Midbrain (tissue), 1 donor: Measurements from ENCODE around the gene MEGF6.
A peak's percentile ranks its signal among the peaks of the same experiment; 100 is the strongest.
"Not testable (repeated sequence)": the region's sequence is repeated elsewhere in the genome, so short reads cannot be mapped to it uniquely, and the experiment has no call there.

Source experiments
- DNase-seq: peaks from one replicate; lab custom pipeline; 2025; lab: John Stamatoyannopoulos, UW

MEGF6 gene

GRCh38 chr1:3629561-3630160 is 18.4 kb upstream of the MEGF6 start:
- DNase-seq: no peak

GRCh38 chr1:3628445-3628844 is 17.1 kb upstream of the MEGF6 start:
- no peak for DNase-seq

- DNase-seq: no peak
Observed at GRCh38 chr1:3627515-3628253, 16.4 kb upstream of the MEGF6 start.

GRCh38 chr1:3626025-3626424 is 14.7 kb upstream of the MEGF6 start:
- DNase-seq: no peak

- DNase-seq: no peak
Observed at GRCh38 chr1:3625151-3625907, 14.0 kb upstream of the MEGF6 start.

- peak; percentile 98 for DNase-seq
Observed at GRCh38 chr1:3624200-3625136, 13.2 kb upstream of the MEGF6 start, which contains the start of gene TPRG1L. TSS of gene TPRG1L (plus strand) at chr1:3625015. CDS start at chr1:3625073, 58 bp downstream.

GRCh38 chr1:3623441-3624199 is 12.3 kb upstream of the MEGF6 start:
- DNase-seq: no peak

- not testable (repeated sequence) for DNase-seq
Observed at GRCh38 chr1:3622102-3622501, 10.8 kb upstream of the MEGF6 start.

- peak; percentile 21 for DNase-seq
Observed at GRCh38 chr1:3621151-3621671, 9.9 kb upstream of the MEGF6 start.

- no peak for DNase-seq
Observed at GRCh38 chr1:3620708-3621107, 9.4 kb upstream of the MEGF6 start.

- peak; percentile 77 for DNase-seq
Observed at GRCh38 chr1:3618881-3619671, 7.8 kb upstream of the MEGF6 start.

GRCh38 chr1:3618531-3618880 is 7.2 kb upstream of the MEGF6 start:
- DNase-seq: no peak

- DNase-seq: no peak
Observed at GRCh38 chr1:3617806-3618345, 6.6 kb upstream of the MEGF6 start.

GRCh38 chr1:3616861-3617260 is 5.6 kb upstream of the MEGF6 start:
- no peak for DNase-seq

GRCh38 chr1:3614755-3615742 is 3.7 kb upstream of the MEGF6 start:
- DNase-seq: no peak

GRCh38 chr1:3612123-3612522 is 815 bp upstream of the MEGF6 start:
- no peak for DNase-seq

- DNase-seq: no peak
Observed at GRCh38 chr1:3610527-3611169, 660 bp downstream of the MEGF6 start.
